Activated naive CD8-positive, alpha-beta T cell (primary cell): ENCODE measurements around the gene SYNGR3.

Experiments
- H3K27ac Mint-ChIP-seq: one replicate; pipeline ENCODE4 v1.8.0; 2021; ENCODE audit warnings: mixed read lengths
- H3K27me3 Mint-ChIP-seq: one replicate; pipeline ENCODE4 v1.8.0; 2021; ENCODE audit warnings: mixed read lengths
- H3K36me3 Mint-ChIP-seq: one replicate; pipeline ENCODE4 v1.8.0; 2021; ENCODE audit warnings: mixed read lengths
- H3K4me1 Mint-ChIP-seq: one replicate; pipeline ENCODE4 v1.8.0; 2021; ENCODE audit warnings: low read depth, mixed read lengths
- H3K4me3 Mint-ChIP-seq: one replicate; pipeline ENCODE4 v1.8.0; 2021; ENCODE audit warnings: mild to moderate bottlenecking, mixed read lengths
- H3K9me3 Mint-ChIP-seq: one replicate; pipeline ENCODE4 v1.8.0; 2021; ENCODE audit warnings: low read depth, mixed read lengths

Gene SYNGR3

GRCh38 chr16:2039274-2040031, 49.7 kb downstream of the SYNGR3 start:
- Mint-ChIP-seq H3K36me3 (no peaks in the 10 kb centered on the region), H3K27ac (no peak overlapping the region), H3K27me3 (no peaks in the 10 kb centered on the region), H3K4me1 (no peaks in the 10 kb centered on the region), H3K9me3 (no peaks in the 10 kb centered on the region), H3K4me3 (no peak overlapping the region)

GRCh38 chr16:2040041-2040786, 50.4 kb downstream of the SYNGR3 start:
- no peaks in the 10 kb centered on the region for H3K9me3 Mint-ChIP-seq
- H3K4me3 Mint-ChIP-seq = no peak overlapping the region
- H3K4me1 Mint-ChIP-seq = no peaks in the 10 kb centered on the region
- no peak overlapping the region for H3K27ac Mint-ChIP-seq
- no peaks in the 10 kb centered on the region for H3K36me3 Mint-ChIP-seq
- no peaks in the 10 kb centered on the region for H3K27me3 Mint-ChIP-seq

GRCh38 chr16:2040787-2041522, 51.2 kb downstream of the SYNGR3 start:
- no peaks in the 10 kb centered on the region for H3K36me3 Mint-ChIP-seq
- no peaks in the 10 kb centered on the region for H3K27me3 Mint-ChIP-seq
- no peak overlapping the region for H3K4me3 Mint-ChIP-seq
- H3K9me3 Mint-ChIP-seq = no peaks in the 10 kb centered on the region
- no peak overlapping the region for H3K27ac Mint-ChIP-seq
- no peaks in the 10 kb centered on the region for H3K4me1 Mint-ChIP-seq

GRCh38 chr16:2042171-2042985, 52.6 kb downstream of the SYNGR3 start:
- H3K27me3 Mint-ChIP-seq = no peaks in the 10 kb centered on the region
- H3K4me3 Mint-ChIP-seq = no peak overlapping the region
- peaks cover 6% of the 10 kb centered on the region for H3K4me1 Mint-ChIP-seq
- H3K36me3 Mint-ChIP-seq = no peaks in the 10 kb centered on the region
- no peak overlapping the region for H3K27ac Mint-ChIP-seq
- H3K9me3 Mint-ChIP-seq = no peaks in the 10 kb centered on the region

GRCh38 chr16:2042986-2043666, 53.4 kb downstream of the SYNGR3 start:
- no peaks in the 10 kb centered on the region for H3K27me3 Mint-ChIP-seq
- H3K4me3 Mint-ChIP-seq = no peak overlapping the region
- no peaks in the 10 kb centered on the region for H3K9me3 Mint-ChIP-seq
- no peaks in the 10 kb centered on the region for H3K36me3 Mint-ChIP-seq
- H3K4me1 Mint-ChIP-seq = peaks cover 6% of the 10 kb centered on the region
- no peak overlapping the region for H3K27ac Mint-ChIP-seq
